Coronary artery (tissue), 2 donors: Measurements from ENCODE around the gene CD164.

ENCODE experiments used
- DNase-seq: peaks from one replicate; pipeline ENCODE4 v3.0.0-alpha.2; 2017; ENCODE audit warnings: low spot score
- H3K27ac ChIP-seq, 2 donors: fragments of 200-600 bp; sonication (generic); one replicate each; pipeline ENCODE4 v1.5.1; 2016 to 2019
- H3K4me3 ChIP-seq: fragments of 200-600 bp; sonication (generic); 2 replicates; pipeline ENCODE4 v1.5.1; 2016; ENCODE audit warnings: mild to moderate bottlenecking, moderate library complexity
- TF ChIP-seq, protein P1 (sequence below): fragments of 200-600 bp; sonication (generic); IDR thresholded peaks from one replicate; pipeline ENCODE4 v1.5.1; 2019; ENCODE audit warnings: antibody characterized with exemption

CD164 gene

DNA sequence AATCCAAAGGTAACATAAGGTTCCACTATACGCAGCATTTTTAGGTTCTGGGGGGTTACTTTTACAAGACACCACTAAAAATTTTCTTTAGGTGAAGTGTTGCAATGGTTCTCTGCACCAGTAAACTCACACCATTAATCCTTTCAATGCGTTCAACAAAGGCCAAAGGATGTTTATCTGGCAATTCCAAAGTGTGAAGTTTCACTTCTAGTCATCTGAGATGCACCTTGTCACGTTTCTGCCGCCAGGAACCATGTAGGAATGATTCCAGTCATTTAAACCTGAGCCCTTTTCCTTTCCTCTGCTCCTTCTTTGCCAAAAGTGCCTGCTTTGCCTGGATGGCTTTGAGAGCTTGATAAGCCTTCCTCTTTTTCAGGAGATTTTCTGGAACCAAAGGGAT lies 54.8 kb downstream of the CD164 start:
- DNase-seq, result no peak
- no peak overlapping the region for H3K27ac ChIP-seq
- H3K4me3 ChIP-seq, result no peak overlapping the region
- TF ChIP-seq, protein P1, sequence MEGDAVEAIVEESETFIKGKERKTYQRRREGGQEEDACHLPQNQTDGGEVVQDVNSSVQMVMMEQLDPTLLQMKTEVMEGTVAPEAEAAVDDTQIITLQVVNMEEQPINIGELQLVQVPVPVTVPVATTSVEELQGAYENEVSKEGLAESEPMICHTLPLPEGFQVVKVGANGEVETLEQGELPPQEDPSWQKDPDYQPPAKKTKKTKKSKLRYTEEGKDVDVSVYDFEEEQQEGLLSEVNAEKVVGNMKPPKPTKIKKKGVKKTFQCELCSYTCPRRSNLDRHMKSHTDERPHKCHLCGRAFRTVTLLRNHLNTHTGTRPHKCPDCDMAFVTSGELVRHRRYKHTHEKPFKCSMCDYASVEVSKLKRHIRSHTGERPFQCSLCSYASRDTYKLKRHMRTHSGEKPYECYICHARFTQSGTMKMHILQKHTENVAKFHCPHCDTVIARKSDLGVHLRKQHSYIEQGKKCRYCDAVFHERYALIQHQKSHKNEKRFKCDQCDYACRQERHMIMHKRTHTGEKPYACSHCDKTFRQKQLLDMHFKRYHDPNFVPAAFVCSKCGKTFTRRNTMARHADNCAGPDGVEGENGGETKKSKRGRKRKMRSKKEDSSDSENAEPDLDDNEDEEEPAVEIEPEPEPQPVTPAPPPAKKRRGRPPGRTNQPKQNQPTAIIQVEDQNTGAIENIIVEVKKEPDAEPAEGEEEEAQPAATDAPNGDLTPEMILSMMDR, result no peak

DNA sequence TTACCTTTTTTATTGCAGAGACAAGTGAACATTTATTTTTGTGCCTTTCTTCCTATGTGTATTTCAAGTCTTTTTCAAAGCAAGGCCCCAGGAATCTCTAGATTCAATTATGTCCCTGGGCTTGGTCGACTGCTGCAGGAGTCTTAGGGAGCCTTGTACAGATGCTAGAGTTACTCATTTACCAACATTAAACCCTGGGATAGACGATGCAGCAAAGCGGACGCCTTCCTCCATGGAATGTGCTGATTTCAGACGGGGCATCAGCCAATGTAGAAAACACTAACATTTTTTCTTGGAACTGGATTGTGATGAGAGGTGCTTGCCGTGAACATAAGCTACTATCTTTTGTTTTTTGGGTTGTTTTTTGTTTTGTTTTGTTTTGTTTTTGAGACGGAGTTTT lies 55.9 kb downstream of the CD164 start:
- TF ChIP-seq, protein P1, result no peak
- Histone ChIP-seq H3K4me3 (no peak overlapping the region), H3K27ac (no peak overlapping the region)
- DNase-seq, result no peak

DNA sequence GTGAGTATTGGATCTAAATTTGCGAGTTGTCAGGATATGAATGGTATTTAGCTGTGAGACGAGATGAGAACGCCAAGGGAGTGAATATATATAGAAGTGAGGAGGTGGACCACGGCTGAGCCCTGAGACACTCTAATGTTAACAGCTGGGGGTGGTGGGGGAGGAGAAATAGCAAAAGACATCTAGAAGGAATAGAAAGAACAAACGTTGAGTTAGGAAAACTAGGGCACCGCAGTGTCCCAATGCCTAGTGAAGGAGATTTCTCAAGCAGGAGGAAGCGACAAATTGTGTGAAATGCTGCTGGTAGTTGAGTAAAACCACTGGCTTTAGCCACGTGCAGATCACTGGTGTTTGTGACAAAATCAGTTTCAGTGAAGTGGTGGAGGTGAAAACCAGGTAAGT lies 56.9 kb downstream of the CD164 start:
- DNase-seq, result no peak
- no peak overlapping the region for H3K4me3 ChIP-seq
- no peak overlapping the region for H3K27ac ChIP-seq
- TF ChIP-seq, protein P1, result no peak

DNA sequence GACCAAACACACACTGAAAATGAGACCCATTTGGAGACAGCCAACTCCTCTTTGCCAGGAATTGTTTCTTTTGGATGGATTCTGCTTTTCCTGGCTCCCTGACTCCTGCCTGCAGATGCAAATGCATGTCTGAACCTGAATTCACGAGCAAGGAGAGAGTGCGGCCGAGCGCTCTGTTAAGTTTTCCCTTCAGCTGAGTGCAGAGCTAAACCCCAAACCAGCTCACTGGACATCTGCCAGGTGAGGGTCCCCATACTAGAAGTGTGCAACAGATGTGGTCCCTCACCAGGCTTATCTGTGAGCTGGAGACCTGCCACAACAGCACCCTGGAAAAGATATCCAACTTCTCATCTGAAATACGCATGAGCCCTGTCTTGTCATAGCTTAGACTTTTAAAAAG lies 59.0 kb downstream of the CD164 start:
- no peak for DNase-seq
- TF ChIP-seq, protein P1, result no peak

DNA sequence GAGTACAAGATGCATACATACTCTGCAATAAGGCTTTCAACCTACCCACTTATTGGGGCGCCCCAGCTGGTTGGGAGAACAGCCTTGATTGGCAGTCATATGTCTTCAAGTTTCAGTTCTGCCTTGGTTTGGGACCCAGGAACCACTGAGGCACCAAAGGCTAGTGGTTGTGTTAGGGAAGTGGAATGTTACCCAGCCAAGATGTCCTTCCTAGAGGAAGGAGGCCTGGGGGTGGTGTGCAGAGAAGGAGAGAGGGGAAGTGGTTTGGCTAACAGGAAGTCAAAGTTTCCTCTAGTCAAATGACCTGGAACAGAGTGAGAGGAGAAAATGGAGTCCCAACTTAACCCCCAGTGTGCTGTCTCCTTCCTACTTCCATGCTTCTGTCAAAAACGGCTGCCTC lies 59.4 kb downstream of the CD164 start:
- H3K27ac ChIP-seq, result peak overlapping the region; percentile 46 to 67
- H3K4me3 ChIP-seq, result peak overlapping the region; percentile 48
- TF ChIP-seq, protein P1, result no peak
- DNase-seq, result no peak

More for the DNA sequence above, 59.0 kb downstream of the CD164 start:
- peak overlapping the region; percentile 46 to 67 for H3K27ac ChIP-seq
- peak overlapping the region; percentile 48 for H3K4me3 ChIP-seq

DNA sequence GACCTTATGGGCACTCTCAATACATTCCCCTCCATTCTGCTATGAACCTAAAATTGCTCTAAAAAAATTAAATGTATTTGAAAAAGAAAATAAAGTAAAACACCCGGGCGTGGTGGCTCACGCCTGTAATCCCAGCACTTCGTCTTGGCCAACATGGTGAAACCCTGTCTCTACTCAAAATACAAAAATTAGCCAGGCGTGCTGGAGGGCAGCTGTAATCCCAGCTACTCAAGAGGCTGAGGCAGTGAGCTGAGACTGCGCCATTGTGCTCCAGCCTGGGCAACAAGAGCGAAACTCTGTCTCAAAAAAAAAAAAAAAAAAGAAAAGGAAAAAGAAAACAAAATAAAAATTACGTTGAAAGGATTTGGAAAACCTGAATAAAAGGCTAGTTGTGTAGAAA lies 60.5 kb downstream of the CD164 start:
- Histone ChIP-seq H3K27ac (no peak overlapping the region), H3K4me3 (no peak overlapping the region)
- DNase-seq, result no peak
- TF ChIP-seq, protein P1, result no peak

DNA sequence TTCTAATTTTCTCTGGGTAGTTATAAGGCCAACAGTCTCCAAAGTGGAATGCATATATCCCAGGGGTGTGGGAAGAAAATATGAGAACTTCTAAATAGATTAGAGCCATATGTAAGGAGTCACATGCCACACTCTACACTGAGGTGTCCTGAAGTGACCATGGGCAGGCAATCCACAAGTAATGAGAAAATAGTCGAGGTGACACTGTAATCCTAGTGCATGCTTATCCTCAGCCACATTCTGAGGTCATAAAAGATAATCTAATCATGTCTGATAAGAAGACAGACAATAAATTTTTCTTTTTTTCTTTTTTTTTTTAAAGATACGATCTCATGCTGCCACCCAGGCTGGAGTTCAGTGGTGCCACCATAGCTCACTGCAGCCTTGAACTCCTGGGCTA lies 62.2 kb downstream of the CD164 start:
- Histone ChIP-seq H3K4me3 (no peak overlapping the region), H3K27ac (no peak overlapping the region)
- DNase-seq, result no peak
- TF ChIP-seq, protein P1, result no peak
